ENCODE results near the gene DENND1A.
"Not testable (repeated sequence)": the region's sequence is repeated elsewhere in the genome, so short reads cannot be mapped to it uniquely, and the experiment has no call there.

DENND1A gene

DNA sequence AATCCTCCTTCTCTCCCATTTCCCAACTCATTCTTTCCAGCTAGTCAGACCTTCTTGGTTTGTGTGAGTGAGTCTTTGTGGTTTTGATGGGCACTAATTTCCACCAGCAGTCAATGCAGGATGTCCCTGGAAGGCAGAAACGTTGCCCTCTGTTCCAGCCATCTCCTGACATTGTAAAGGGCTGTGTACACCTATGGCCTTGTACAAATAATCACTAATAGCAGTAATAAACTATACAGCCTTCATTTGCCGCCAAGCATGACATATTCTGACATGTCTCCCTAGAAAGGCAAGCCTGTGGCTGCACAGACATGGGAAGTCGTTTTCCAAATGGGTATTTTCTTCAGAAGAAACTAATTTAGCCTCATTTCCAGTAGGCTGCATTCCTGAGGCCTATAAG, 18.4 kb upstream of the DENND1A start:
- no peak for DNase-seq (ENCODE audit: low spot score)

DNA sequence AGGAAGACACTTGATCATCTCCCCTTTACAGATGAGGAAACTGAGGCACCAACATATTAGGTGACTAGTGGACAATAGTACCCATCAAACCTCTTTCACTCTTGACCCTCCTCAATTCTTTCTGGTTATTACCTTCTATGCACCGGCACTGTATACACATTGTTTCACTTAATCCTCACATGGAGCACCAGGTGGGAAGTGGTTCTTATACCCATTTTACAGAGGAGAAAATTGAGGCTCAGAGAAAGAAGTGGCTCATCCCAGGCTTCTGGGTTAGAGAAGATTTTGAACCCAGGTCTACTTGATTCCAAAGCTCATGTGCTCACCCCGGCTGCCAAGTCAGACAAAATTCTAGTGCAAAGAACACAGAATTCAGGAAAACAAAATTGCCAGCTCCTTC, 17.4 kb upstream of the DENND1A start:
- no peak for DNase-seq (ENCODE audit: low spot score)

DNA sequence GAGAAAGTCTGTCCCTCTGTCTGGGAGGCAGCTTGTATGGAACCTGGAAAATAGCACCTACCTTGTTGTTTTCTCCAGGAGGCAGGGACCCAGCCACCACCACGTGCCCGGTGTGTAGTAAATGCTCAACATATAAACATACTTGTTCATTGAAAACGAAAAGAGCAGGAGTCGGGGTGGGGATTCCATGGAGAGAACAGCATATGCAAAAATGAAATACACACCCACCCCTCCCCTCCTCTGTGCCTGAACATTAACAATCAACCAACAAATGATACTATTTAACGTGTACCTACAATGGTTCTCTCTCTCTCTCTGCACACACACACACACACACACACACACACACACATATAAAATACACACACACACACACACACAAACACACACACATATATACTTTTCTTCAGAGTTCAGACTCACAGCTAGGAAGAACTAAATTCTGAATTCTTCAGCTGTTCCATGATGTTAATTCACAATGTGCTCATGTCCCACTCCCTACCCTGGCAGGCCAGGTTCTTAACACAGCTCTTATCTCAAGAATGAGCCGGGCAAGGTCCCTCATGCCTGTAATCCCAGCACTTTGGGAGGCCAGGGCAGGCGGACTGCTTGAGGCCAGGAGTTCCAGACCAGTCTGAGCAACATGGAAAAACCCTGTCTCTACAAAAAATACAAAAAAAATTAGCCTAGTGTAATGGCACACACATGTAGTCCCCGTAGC, 16.3 kb upstream of the DENND1A start:
- DNase-seq (ENCODE audit: low spot score): no peak

DNA sequence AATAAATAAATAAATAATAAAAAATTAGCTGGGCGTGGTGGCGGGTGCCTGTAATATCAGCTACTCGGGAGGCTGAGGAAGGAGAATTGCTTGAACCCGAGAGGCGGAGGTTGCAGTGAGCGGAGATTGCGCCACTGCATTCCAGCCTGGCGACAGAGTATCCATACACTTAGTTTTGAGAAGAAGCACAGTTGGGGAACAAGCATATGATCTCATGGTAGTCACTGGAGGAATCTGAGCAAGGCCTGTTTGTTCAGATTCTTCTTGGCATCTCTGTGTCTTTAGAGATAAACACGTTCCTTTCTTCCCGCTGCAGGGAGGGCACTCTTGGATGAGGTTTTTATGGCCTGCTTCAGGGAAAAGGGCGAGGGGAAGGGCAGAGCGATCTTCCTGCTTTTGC, 15.6 kb upstream of the DENND1A start:
- no peak for DNase-seq (ENCODE audit: low spot score)

DNA sequence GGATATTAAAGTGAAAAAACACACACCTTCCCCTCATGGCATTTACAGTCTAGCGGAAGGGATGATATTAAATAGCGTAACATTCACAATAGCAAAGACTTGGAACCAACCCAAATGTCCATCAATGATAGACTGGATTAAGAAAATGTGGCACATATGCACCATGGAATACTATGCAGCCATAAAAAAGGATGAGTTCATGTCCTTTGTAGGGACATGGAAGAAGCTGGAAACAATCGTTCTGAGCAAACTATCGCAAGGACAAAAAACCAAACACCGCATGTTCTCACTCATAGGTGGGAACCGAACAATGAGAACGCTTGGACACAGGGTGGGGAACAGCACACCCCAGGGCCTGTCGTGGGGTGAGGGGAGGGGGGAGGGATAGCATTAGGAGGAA, 14.5 kb upstream of the DENND1A start:
- not testable (repeated sequence) for DNase-seq (ENCODE audit: low spot score)

DNA sequence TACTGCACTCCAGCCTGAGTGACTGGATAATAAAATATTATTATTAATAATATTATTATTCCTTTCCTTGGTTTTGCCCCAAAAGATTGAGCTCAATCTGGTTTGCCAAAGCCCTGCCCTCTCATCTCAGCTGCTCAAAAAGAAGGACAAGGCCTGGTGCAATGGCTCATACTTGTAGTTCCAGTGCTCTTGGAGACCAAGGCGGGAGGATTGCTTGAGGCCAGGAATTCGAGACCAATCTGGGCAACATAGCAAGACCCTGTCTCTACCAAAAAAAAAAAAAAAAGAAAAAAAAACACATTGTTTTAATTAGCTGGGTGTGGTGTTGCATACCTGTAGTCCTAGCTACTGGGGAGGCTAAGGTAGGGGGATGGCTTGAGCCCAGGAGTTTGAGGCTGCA, 13.7 kb upstream of the DENND1A start:
- DNase-seq (ENCODE audit: low spot score): no peak

DNA sequence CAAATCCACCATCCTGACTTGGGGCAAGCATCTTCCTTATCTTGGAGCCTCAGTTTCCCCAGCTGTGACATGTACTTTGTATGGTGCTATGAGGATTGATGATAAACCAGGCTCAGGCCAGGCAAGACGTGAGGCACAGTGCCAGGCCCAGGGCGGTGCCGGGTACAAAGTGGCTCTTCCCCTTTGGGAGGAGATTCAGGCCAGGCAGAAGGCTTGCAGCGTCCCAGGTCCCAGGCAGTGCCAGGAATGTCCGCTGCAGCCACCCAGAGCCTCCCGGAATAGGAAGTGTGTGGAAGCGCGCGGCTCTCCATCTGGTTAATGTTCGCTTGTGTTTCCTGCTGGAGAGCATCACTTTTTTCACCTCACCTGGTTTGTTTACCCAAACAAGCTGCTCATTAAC, 12.6 kb upstream of the DENND1A start:
- DNase-seq (ENCODE audit: low spot score): no peak

DNA sequence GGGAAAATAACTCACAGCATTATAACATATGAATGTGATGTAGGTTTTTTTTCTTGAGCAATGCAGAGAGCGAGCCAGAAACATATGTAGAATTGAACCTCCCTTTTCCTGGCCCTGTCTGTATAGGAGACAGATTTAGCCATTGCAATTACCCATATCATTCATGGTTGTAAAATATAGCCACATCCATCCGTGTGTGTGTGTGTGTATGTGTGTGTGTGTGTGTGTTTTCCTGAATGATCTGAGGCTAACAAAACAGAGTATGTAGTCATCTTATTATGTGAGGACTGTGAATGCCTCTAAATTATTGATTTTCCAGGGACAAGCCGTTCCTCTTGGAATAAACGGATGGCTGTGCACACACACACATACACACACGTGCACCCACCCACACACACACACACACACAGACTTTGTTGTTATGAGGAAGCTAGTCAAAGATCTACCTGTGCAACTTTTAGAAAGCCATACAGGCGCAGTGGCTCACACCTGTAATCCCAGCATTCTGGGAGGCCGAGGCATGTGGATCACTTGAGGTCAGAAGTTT, 11.7 kb upstream of the DENND1A start:
- DNase-seq (ENCODE audit: low spot score): no peak

DNA sequence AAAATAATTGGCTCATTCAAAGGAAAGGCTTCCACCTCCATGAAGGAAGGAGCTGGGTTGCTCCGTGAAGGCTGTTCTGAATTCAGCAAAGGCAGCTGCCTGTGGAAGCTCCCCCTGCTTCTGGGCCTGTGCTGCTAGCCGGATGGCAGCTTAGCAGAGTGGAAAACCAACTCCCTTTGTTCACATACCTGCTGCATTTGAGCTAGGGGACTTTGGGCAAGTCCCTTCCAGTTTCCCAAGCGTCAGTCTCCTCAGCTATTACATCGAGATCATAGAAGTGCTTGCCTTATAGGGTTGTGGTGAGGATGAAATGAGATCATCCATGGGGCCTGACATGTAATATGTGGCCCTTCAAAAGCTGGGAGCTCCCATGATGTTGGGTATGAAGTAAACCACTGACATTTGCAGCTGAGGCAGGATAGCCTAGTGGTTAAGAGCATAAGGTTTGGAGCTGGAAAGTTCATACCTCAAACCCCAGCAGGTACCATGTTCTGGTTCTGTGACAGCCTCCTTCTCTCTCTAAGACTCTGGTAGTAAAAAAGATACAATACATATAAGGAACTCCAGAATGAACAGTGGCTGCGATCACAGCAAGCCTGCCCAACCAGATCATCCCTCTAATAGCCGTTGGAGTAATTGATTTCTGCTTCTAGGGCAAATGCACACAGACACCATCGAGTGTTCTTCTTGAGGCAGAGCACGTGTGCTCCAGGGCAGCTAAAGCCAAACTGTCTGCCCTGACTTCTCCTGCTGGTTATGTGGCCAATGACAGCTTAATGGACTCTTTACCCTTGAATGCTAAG, 11.0 kb upstream of the DENND1A start:
- DNase-seq (ENCODE audit: low spot score): no peak

DNA sequence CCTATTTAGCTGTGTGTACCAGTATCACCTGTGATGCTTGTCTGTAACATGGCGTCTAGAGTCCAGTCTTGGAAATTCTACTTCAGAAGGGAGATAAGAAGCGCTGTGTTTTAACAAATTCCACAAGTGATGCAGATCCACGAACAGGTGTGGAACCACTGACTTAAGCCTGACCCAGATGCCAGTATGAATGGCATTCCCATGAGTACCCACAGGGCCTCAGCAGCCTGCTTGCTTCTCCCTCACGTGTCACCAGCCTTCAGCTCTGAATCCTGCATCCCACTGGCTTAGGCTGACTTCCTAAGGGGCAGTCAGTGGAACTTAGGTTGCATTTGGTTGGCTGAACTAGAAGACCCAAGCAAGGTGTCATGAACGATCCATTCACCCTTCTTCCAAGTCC, 8.5 kb upstream of the DENND1A start:
- DNase-seq (ENCODE audit: low spot score): no peak

DNA sequence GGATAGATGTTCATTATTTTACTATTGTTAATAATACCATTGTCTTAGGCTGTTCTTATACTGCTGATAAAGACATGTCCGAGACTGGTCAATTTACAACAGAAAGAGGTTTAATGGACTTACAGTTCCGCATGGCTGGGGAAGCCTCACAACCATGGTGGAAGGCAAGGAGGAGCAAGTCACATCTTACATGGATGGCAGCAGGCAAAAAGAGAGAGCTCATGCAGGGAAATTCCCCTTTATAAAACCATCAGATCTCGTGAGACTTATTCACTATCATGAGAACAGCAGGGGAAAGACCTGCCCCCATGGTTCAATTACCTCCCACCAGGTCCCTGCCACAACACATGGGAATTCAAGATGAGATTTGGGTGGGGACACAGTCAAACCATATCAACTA, 6.6 kb upstream of the DENND1A start:
- not testable (repeated sequence) for DNase-seq (ENCODE audit: low spot score)

DNA sequence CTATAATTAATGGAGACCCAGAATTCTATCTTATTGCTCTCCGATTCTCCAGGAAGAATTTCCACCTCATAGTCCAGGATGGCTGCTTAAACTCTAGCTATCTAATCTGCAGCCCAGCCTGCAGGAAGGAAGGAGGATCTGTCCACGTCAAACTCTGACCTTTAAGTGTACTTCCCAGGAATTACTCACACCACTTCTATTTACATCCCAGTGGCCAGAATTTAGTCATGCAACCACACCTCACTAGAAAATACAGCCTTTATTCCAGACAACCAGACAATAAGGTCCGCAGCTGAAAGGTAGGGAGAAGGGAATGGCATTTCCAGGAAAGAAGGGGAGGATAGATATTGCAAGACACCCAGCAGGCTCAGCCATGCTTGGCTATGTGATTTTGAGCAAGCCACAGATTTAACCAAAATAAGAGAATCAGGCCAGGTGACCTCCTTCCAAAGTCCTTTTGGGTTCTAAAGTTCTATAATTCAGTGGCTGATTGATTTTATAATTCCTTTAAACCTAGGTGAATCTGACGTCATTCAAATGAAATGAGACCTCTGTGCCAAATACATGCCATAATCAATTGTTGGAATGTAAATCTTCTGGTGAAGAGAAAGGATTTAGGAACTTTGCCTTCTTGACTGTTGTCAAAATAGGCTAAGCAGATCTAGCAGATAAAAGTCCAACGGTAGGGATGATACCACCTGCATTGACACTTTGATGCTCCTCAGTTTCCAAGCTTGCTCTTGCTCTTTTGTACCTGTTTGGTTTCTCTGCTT, 3.7 kb upstream of the DENND1A start:
- no peak for DNase-seq (ENCODE audit: low spot score)

DNA sequence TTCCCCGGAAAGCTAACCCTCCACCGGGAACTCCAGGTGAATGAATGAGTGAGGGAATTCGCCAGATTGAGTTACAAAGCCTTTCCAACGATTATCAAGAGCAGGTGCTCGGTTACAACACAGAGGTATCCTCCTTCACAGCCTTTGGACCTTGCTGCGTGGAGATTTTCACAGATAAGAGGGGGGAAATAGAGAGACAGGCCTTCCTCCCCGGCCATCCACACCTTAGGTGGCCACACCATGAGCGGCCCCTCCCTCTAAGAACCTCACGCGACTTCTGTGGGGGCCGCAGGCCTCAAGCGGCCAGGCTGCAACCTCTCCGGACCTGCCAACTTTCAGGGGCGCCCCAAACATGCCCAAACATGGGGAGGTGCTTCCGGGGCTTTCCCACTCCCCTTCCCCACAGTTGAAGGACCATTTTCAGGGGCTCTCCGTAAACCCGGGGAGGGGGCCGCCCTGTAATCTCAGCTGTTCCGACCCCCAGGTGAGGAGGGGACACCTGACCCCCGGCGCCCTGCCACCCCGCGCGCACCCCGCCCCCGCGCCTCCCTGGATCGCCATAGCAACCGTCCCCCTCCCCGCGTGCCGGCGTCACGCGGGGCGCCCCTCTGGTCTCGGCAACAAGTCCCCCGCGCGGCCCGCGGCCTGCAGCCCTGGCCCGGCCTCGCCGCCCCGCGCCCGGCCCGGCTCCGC, 603 bp downstream of the DENND1A start:
- DNase-seq (ENCODE audit: low spot score): peak; percentile 24

DNA sequence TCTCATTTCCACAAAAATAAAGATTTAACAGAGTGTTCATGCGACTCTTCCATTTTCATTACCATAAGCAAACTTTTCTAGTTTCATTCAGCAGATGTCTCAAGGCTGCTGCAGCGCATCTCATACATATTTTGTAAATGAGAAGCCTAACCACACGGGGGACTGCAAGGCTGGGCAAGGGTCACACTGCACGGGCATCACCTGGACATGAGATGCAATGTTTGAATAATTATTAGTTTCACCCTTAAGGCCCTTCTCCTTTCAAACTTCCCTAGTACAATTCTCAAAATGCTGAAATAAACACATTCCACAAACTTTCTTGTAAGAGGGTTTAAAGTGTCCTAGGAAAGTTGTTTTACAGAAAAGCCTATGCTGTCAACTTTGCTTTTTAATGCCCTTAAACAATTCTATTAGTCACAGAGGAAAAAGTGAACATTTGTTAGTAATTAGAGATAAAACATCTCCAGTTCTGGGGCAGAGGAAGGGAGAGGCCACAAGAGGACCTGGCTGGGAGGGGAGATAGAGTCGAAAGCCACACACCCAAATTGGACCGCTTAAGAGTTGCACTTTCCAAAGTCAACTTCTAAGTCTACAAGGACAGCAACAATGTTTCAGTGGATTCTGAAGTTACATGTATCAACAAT, 1.3 kb downstream of the DENND1A start:
- DNase-seq (ENCODE audit: low spot score): peak; percentile 66

DNA sequence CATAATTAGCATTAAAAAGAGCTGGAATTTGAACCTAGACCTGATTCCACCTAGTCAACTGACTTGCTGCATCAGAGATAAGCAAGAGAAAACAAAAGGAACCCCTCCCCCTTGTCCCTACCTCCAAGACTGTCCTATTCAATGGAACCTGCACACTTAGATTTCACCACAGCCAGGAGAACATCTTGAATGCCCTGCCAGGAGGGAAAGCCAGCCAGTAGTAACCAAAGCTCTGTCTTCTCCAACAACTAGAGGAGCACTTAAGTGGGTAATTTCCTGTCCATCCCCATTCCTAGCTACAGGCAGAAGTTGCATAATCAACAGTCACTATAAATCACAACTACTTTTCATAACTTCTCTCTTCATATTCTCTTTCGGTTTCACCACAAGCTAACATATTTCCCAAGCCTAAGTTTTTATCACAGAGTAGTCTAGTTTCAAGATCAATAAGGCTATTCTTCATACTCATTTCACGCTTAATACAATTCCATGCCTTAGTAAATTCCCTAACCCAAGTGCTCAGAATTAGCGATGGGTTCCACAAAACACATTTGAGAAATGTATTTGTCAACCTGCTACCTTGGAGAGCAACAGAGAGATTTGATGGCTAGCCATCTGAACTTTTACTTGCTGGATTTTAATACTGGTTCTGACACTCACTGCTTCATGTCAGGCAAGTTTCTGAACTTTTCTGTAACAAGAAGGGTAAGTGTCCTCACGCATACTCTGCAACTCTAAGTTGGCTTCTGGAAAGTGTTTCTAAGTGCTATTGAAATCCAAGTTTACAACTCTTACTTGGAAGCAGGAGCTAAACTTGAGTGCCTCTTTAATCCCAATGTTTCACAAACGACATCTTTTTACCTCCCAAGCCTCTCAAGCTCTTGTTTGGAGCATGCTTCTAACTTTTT, 2.0 kb downstream of the DENND1A start:
- peak; percentile 77 for DNase-seq (ENCODE audit: low spot score)

DNA sequence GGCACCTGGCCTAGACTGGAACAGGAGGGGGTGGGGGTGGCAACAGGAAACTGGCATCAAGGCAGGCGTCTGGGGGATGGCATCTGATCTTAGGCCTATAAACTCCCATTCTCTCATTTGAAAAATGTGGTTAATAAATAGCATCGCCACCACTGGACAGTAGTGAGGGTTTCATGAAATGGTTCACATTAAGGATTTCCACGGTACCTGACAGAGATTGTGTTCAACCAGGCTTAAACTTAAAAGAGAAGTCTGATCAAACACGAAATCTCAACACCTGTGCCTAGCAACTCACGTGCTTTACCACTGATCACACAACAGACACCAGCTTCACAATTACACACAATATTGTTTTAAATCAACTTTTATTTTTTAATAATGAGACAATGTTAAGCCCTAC, 3.0 kb downstream of the DENND1A start:
- no peak for DNase-seq (ENCODE audit: low spot score)

DNA sequence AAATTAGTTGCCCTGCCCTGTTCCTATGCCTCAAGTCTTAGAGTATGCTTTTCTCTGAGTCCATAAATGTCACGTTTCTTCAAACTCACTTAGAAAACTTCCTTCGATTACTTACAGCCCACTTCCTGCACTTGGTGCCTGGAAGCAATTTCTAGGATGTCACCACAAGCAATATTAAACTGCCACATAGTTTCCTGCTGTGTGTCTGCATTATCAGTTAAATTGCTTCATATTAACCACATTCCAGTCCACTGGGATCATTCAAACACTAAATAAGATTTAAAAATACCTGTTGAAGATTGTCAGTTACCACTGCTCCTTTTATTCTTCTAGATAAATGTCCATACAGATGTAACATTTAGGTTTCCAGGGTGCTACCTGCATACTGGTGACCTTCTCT, 4.1 kb downstream of the DENND1A start:
- peak; percentile 44 for DNase-seq (ENCODE audit: low spot score)

DNA sequence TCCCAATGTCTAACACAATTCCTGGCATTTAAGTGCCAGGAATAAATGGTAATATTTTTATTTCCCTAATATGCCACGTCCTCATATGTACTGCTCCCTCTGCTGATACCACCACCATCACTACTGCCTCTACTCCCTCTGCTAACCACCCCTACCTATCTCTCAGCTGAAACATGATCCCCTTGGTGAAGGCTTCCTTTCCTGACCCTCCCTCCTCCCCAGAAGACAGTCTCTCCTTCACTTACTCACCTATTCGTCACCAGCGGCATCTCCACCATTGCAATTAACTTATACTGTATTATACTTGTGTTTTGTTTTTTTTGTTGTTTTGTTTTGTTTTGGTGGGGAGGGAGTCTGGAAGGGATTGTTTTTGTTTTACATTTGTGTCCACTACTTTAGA, 4.8 kb downstream of the DENND1A start:
- DNase-seq (ENCODE audit: low spot score): no peak

DNA sequence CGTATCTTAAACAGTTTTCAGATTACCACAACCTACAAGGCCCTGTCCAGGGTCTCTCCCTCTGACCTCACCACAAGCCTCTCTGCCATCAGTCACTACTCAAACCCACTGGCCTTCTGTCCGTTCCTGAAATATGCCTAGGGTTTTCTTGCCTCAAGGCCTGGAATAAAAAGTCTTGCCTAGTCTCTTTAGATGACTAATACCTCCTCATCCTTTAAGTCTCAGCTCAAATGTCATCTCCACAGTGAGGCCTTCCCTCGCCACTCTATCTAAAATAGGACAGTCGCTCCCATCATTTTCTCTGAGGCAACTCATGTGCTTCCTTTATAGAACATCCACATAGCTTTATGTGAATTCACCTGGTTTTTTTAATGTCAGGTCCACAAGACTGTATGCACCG, 5.2 kb downstream of the DENND1A start:
- DNase-seq (ENCODE audit: low spot score): no peak

DNA sequence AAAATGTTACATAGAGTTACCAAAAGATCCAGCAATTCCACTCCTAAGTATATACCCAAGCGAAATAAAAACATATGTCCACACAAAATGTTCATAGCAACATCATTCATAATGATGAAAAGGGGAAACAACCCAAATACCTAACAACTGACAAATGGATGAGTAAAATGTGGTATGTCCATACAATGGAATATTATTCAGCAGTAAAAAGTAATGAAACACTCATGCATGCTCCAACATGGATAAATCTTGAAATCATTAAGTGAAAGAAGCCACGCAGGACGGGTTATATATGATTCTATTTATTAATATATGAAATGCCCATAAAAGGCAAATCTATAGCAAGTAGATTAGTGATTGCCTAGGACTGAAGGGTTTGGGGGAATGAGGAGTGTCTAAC, 6.0 kb downstream of the DENND1A start:
- no peak for DNase-seq (ENCODE audit: low spot score)
